IPS-11a (cell line): Measurements from ENCODE around the gene MAST4.

Experiments
- H3K4me3 ChIP-seq: one replicate; pipeline ENCODE4 v1.5.1; 2013; ENCODE audit warnings: low read depth, low read length, control low read depth

The MAST4 gene

DNA sequence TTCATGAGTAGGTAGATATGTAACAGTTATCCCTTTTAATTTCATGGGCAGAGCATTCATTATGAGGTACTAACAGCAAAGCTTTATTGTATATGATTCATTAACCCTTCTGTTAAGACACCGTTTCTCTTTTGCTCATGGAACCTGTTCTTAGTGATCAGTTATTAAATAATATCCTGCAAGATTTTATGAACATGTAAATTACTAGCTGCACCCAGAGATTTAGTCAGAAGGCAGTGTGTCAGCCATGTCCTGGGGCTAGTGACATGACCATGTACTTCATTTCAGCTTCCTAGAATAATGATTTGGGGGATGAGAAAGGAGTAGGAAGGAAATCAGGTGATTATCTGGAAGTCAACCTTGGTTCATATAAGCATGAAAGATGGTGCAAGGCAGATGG, 7.0 kb downstream of the MAST4 start:
- H3K4me3 ChIP-seq, result no peak overlapping the region

DNA sequence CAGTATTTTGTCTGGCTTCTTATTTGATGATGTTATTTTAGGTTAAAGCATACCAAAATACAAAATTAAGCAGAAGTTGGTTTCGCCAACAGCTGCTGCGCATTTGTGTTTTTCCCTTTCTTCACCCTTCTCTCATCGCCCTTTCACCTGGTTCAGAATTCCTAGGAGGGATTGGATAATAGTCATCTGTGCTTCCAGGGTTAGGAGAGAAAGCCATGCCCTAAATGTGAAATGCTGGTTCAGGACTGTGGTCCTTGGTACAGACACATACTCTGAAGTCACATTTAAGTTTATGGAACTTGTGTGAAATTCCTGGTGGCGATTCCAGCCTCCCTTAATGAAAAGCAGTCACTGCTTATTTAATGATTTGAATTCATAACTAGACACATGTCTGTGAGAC, 7.7 kb downstream of the MAST4 start:
- no peak overlapping the region for H3K4me3 ChIP-seq

DNA sequence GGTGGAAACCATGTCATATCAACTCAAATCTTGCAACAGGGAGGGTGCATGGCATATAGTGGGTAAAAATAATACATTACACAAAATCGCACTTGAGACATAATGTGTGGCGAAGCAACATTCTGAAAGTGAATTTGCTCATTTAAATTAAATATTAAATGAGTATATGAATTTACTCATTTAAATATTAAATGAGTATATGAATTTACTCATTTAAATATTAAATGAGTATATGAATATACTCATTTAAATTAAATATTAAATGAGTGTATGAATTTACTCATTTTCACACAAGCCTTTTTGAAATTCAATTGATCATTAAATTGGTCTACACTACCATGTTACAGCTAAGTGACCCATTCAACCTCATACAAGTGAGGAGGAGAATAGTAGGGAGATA, 10.5 kb downstream of the MAST4 start:
- H3K4me3 ChIP-seq, result no peak overlapping the region

DNA sequence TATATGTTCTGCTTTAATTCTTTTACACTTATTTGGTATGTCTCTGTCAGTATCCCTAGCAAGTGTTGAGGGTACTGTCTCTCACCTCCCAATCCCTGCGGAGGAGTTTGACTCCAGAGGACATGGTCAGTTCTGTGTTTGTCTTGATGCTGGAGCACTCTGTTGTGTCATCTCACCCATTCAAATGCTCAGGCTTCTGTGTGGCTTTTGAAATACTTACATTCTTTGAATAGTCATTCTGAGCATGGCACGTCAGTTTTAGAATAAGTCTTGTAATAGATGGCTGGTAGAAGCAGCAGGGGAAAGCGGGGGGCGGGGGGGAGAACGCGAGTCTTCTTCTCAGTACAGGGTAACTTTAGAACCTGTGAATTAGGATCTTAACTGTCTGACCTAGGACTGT, 12.3 kb downstream of the MAST4 start:
- no peak overlapping the region for H3K4me3 ChIP-seq

DNA sequence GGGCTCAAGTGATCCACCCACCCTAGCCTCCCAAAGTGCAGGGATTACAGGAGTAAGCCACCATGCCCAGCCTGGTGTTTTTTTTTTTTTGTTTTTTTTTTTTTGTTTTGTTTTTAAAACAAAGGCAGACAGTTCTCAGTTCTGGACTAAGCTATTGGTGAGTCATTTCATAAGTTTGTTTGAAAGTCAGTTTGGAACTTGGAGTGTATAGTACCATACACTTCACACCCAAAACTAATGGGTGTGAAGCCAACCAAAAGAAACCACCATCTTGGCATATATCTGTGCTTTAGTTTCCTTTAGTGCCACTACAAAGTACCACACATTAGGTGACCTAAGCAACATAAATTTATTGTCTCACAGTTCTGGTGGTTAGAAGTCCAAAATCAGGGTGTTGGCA, 13.4 kb downstream of the MAST4 start:
- H3K4me3 ChIP-seq, result no peak overlapping the region

DNA sequence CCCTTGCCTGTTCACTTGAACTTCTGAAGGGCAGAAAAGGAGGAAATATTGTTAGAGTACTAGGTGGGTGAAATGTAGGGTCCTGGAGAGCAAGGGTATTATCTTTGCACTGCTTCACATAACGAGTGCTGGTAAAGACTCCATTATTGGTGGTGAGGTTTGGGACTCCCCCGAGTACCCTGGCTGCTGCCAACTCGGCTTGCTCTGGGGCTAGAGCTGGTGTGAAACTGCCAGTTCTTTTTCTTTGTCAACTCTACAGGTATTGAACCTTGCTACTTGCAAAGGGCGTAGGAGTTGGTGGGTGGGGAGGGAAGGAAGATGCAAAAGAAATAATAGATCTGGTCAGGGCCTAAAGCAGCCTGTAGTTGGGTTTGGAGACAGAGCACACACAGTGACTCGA, 16.0 kb downstream of the MAST4 start:
- H3K4me3 ChIP-seq, result no peak overlapping the region

DNA sequence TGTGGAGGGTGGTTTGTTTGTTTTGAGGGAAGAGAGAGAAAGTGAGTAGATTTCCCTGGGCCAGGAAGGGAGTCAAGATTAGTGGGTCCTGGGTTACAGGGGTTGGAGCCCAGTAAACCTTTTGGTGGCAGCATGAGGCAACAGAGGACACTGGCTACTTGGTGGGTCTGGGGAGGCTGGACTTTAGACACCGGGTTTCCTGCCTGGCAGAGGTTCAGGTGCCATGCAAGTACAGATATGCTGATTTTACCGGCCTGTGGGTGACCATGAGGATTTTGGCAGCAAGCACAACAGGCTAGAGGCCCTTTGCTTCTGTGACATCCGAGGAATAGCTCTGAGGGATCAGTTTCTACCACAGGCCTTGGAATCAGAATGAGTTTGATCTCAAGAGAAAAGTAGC, 18.9 kb downstream of the MAST4 start:
- H3K4me3 ChIP-seq, result no peak overlapping the region

DNA sequence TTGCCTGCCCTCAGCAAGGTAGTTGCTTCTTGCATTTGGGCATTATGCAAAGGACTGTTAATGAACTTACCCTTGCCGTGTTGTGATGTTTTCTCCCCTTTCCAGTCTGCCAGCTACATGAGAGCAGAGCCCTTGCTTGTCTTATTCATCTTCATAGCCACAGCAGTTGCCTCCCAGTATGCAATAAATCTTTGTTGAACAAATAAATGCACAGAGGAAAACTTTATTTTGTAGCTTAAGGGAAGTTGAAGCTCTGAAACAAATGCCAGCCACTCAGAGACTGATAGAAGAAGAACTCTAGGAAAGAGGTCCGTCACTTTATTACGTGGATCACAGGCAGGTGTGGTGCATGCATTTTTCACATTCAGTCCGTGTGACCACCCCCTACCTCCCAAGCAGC, 19.7 kb downstream of the MAST4 start:
- H3K4me3 ChIP-seq, result no peak overlapping the region

DNA sequence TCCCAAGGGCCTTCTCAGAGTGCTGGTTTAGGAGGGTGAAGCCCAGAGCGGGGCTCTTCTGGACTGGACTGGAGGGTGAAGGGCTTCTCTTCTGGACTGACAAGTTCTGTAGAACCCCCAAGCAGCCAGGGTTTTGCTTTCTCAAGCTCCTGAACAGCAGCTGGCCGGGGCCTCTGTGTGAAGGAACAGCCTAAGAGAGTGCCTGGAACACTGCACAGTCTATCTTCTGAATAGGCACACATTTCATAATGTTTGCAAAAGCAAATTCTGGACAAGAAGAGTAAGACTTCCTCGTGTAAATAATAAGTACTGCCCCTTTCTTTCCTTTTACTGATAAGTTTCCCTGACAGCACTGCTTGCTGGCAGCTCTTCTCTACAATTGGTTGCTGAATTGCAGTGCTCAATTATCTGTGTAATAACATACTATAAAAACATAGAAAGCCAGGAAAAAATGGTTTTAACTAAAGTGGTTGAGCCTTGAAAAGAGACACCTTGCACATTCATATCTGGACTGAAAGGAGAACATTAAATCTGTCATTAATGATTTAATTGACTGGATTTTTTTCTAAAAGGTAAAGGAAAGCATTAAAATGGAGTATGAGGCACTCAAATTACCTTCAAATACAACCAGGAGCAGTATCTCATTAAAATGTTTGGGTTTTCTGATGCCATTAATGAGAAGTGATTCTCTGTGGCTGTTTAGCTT, 20.5 kb downstream of the MAST4 start:
- H3K4me3 ChIP-seq, result no peak overlapping the region

DNA sequence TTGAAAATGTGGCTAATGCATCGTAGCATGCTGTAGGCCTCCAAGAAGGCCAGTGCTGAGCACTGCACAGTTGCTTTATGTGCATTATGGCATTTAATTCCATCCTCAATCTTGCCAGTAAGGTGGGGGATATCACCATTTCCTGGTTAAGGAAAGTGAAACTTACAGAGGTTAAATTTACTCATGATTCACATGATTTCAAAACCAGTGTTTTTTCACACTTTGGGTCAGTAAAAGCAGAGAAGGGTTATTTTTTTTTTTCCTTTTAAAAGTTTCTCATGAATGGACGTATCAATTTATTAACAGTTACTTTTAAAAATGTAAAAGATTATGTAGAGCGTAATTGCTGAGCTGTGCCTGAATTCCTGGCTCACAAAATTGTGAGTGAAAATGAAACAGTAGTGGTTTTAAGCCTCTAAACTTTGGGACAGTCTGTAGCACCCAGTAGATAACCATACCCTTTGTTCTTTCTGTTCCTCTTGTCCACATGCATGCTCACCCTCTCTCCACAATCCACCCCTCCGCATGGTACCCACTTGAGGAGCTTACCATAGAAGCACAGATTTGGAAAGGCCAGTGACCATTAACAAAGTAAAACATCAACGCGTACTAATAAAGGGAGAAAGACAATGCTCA, 21.2 kb downstream of the MAST4 start:
- H3K4me3 ChIP-seq, result no peak overlapping the region

DNA sequence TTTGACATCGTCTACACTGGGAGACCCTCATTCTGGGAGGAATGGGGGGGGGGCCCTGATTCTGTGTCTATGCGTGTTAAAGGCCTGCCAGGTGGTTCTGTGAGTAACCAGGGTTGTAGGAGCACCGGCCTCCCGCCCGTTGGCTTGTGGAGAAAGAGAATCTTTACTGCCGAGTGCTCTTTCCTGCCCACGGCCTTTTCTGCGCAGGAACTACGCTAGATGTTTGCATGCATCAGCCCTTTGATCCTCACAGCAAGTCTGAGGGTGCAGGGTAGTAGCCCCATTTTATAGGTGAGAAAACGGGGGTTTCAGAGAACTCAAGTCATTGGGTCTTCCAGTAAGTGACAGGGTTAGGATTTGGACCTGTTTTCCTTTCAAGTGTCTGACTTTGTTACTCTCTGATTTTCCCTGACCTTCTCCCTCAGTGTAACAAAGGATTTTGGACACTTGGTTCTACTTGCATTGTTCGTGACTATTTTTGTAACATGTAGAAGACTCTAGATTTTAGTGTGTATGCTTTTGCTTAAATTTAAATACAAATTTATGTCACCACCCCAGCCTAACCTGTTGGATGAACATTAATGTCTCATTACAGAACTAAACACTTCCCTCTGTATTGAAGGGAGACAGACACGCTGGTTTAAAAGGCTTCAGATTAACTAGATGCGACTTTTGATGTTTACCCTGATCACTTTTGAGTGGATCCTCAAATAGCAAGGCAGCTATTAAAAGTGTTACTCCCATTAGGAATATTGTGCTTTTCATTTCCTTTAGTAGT, 22.0 kb downstream of the MAST4 start:
- no peak overlapping the region for H3K4me3 ChIP-seq

DNA sequence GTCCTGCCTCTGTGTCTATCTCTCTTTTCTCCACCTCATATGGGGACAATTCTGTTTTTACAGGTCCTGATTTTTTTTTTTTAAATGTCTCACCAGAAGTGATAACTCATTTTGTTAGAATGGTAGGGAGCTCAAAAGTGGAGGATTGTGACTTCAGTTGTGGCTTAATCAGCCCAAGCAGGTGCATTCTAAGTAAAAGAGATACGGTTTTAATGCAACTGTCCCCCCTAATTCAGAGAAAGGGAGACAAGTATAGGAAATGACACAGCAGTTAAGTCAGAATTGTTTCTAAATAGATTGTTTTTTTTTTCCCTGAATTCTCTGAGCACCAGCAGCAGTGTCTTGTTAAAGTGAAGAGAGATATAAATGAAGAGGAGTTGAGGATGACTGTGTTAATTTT, 24.5 kb downstream of the MAST4 start:
- no peak overlapping the region for H3K4me3 ChIP-seq

DNA sequence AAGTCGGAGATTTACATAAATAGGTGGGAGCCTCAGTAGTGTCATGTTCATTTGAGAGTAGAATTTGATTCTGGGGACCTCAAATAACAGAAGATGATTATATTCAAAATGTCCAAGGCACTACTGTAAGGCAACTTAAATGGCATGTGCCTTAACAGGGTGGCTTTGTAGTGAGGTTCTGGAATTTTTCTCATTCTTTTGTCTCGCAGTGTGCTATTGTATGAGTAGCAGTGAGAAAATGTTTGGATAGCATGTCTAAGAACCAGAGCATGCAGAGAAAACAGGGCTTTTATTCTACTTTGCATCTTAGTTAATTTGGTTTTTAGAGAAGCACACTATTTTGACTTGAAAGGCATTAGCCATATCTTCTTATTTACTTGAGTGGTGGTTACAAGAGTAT, 25.0 kb downstream of the MAST4 start:
- no peak overlapping the region for H3K4me3 ChIP-seq

DNA sequence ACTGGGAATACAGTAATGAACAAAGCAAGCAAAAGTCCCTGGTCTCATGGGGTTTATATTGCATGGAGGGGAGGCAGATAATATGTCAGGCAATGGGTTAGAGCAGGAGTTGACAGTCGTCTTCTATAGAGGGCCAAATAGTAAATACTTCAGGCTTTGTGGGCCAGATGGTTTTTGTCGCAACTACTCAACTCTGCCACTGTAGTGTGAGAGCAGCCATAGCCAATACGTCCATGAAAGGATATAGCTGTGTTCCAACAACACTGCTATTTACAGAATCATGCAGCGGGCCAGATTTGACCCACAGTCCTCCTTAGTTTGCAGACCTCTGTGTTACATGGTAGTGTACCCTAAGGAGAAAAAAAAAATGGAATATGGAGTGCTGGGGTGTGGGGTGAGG, 25.5 kb downstream of the MAST4 start:
- H3K4me3 ChIP-seq, result no peak overlapping the region

DNA sequence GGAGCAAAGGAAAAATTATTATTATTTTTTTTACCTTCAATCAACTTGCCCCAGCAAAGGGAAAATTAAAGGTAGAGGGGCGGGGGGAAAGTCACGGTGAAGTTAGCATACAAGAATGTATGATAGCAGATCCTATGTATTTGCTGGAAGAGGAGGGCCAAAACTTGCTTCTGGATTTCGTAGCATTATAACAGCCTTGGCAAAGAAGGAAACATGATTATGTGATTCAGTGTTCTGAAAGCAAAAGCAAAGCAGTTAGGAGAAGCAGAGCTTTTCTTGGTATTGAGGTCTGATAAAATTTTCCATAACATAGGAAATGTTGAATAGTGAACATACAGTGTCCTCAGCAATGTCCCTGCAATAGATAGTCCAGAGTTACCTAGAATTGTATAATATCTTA, 32.4 kb downstream of the MAST4 start:
- no peak overlapping the region for H3K4me3 ChIP-seq

DNA sequence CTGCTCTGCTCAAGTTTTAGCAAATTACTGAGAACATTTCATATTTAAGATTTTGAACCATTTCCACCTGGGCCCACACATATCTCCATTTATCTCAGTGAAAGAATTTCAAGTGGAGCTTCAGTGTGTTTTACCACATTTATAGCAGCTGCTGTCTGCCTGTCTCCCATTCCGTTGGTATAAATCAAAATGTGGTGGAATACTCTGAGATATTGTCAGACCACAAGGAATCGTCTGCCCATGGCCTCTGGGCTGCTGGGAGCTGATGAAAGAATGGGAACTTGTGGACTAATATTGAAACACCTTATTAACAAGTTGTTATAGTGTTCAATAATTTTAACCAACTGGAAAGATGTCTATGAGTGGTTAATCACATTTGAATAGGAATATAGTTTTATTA, 33.3 kb downstream of the MAST4 start:
- H3K4me3 ChIP-seq, result no peak overlapping the region

DNA sequence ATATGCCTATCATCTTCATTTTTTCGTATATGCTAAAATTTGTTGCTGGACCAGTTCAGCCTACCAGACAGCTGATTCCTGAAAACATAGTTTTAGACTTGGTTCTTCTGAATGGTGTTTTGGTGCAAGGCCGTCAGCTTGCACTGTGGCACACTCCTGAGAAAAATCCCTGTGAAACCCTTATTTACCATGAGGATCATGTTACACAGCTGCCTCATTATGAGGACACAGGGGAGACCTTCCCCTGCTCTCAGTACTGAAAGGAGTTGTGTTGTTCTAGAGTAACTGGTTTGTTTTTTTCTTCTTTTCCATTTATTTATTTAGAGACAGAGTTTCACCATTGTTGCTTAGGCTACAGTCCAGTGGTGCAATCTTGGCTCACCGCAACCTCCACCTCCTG, 37.6 kb downstream of the MAST4 start:
- no peak overlapping the region for H3K4me3 ChIP-seq

DNA sequence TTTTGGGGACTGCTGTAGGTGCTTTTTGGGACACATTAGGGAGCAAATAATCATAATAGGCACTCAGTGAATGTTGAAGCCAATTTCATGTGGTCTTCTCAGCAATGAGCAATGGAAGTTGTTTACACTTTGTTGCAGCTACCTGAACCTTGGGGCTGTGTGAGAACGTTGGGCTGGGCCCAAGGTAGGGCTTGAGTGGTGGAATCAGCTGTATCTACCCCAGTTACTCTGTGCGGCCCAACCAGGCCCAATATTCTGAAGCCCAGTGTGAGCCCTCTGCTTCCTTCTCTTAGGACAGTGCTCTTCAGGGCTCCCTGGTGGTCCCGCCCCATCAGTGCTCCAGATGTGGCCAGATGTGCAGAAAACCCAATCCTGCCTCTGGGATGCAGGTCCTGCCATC, 38.4 kb downstream of the MAST4 start:
- H3K4me3 ChIP-seq, result no peak overlapping the region

DNA sequence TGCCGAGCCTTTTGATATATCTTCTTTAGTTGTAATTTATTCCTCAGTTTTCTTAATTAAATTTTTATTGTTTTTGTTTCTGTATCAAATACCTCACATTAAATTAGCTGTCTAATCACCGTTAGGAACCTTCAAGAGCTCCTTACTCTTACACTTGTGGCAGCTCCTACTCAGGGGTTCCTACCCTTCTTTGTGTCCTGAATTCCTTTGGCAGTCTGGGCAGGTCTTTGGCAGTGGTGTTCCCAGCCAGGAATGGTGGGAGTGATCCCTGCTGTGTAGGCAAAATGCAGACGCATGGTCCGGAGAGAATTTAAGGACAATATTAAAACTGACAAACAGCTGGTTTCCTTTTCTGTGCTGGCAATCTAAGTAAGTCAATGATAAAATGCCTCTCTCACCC, 41.8 kb downstream of the MAST4 start:
- no peak overlapping the region for H3K4me3 ChIP-seq

DNA sequence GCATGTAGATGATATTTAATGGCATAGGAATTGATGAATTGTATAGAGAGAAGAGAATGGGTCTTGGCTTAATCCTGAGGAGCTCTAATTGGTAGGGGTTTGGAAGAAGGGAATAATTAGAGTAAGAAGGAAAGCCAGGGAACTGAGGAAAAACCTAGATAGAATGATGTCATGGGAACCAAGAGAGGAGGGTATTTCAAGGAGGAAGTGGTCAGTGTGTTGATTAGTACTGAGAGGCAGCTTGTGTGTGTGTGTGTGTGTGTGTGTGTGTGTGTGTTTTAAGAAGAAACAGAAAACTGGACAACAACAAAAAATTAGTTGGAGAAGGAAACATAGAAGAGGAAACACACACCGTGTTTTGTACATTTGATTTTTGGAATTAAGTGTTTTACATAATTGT, 42.8 kb downstream of the MAST4 start:
- H3K4me3 ChIP-seq, result no peak overlapping the region

DNA sequence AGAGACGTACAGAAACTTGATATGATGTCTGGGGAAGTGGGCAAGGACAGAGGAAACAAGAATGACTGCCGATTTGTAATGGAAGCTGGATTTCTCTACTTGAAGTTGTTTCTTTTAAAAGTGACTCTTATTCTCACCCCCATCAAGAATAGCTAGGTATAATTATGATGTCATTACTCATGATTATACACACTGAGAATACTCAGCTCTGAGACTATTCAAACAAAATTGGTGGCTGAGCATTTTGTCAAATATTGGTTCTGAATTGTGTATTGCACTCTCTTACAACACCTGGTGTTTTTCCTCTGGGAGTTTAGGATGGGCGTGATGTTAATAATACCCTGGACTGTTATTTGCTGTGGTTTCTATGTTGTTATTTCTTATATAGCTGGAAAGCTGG, 46.3 kb downstream of the MAST4 start:
- H3K4me3 ChIP-seq, result no peak overlapping the region

DNA sequence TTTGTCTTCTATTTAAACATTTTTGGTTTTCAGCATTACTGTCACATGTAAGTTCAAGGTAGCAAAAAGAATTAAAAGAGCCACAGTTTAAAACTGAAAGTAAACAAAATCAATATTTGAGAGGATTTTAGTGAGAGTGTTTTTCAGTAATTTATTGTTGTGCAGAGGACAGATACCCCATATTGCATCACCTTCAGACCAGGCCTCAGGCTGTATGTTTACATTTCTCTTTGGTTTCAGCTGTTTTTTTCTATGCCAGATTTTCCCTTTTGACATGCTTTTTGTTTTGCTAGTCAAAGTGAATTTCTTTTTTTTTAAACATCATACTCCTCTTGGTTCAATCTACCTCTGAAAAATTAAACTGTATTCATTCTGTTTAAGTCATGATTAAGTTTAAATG, 47.2 kb downstream of the MAST4 start:
- H3K4me3 ChIP-seq, result no peak overlapping the region
